Epithelial cell of prostate (primary cell): ENCODE measurements around the gene STYK1.
"Not testable (repeated sequence)": the region's sequence is repeated elsewhere in the genome, so short reads cannot be mapped to it uniquely, and the experiment has no call there.

Experiments used
- DNase-seq: peaks from one replicate; pipeline ENCODE4 v3.0.0-alpha.2; 2011; ENCODE audit warnings: low read depth, low spot score
- H3K27ac ChIP-seq: fragments of 450-650 bp; 2 replicates; pipeline ENCODE4 v1.5.1; 2017; ENCODE audit warnings: mild to moderate bottlenecking

STYK1 gene

GRCh38 chr12:10697156-10697555, 23.3 kb upstream of the STYK1 start:
- H3K27ac ChIP-seq = no peak overlapping the region
- no peak for DNase-seq

- DNase-seq = no peak
- no peak overlapping the region for H3K27ac ChIP-seq
Measured at GRCh38 chr12:10690906-10691305, 17.1 kb upstream of the STYK1 start.

- H3K27ac ChIP-seq = no peak overlapping the region
- DNase-seq = no peak
Measured at GRCh38 chr12:10689146-10689545, 15.3 kb upstream of the STYK1 start.

- H3K27ac ChIP-seq = no peak overlapping the region
- no peak for DNase-seq
Measured at GRCh38 chr12:10688042-10688441, 14.2 kb upstream of the STYK1 start.

- H3K27ac ChIP-seq = no peak overlapping the region
Measured at GRCh38 chr12:10672231-10672868, 1.5 kb downstream of the STYK1 start.

GRCh38 chr12:10669533-10669932, 4.3 kb downstream of the STYK1 start:
- DNase-seq = no peak
- H3K27ac ChIP-seq = no peak overlapping the region

More at GRCh38 chr12:10672231-10672868, 1.5 kb downstream of the STYK1 start:
- no peak for DNase-seq

- no peak overlapping the region for H3K27ac ChIP-seq
- no peak for DNase-seq
Measured at GRCh38 chr12:10668526-10668925, 5.3 kb downstream of the STYK1 start.

- no peak for DNase-seq
- no peak overlapping the region for H3K27ac ChIP-seq
Measured at GRCh38 chr12:10667581-10667980, 6.3 kb downstream of the STYK1 start.

GRCh38 chr12:10664499-10664898, 9.4 kb downstream of the STYK1 start:
- DNase-seq = no peak
- no peak overlapping the region for H3K27ac ChIP-seq

- no peak overlapping the region for H3K27ac ChIP-seq
- no peak for DNase-seq
Measured at GRCh38 chr12:10663869-10664268, 10.0 kb downstream of the STYK1 start.

GRCh38 chr12:10661338-10661737, 12.5 kb downstream of the STYK1 start:
- peak; percentile 57 for DNase-seq
- H3K27ac ChIP-seq = peak overlapping the region; percentile 38

GRCh38 chr12:10654003-10654402, 19.8 kb downstream of the STYK1 start:
- H3K27ac ChIP-seq = no peak overlapping the region

GRCh38 chr12:10652192-10652591, 21.7 kb downstream of the STYK1 start:
- no peak overlapping the region for H3K27ac ChIP-seq
- DNase-seq = no peak

More at GRCh38 chr12:10654003-10654402, 19.8 kb downstream of the STYK1 start:
- no peak for DNase-seq

- not testable (repeated sequence) for DNase-seq, H3K27ac ChIP-seq
Measured at GRCh38 chr12:10646576-10646975, 27.3 kb downstream of the STYK1 start.

- H3K27ac ChIP-seq = no peak overlapping the region
- no peak for DNase-seq
Measured at GRCh38 chr12:10645910-10646309, 27.9 kb downstream of the STYK1 start.

- H3K27ac ChIP-seq = peak overlapping the region; percentile 85
- DNase-seq = peak; percentile 44
Measured at GRCh38 chr12:10641735-10642500, 31.9 kb downstream of the STYK1 start.

GRCh38 chr12:10638728-10639127, 35.1 kb downstream of the STYK1 start:
- DNase-seq = no peak
- no peak overlapping the region for H3K27ac ChIP-seq

GRCh38 chr12:10636611-10637010, 37.2 kb downstream of the STYK1 start:
- no peak for DNase-seq
- peak overlapping the region; percentile 22 for H3K27ac ChIP-seq

- DNase-seq = no peak
- H3K27ac ChIP-seq = peak overlapping the region; percentile 22
Measured at GRCh38 chr12:10636124-10636523, 37.7 kb downstream of the STYK1 start.

GRCh38 chr12:10635306-10635705, 38.5 kb downstream of the STYK1 start:
- H3K27ac ChIP-seq = no peak overlapping the region
- no peak for DNase-seq

GRCh38 chr12:10634427-10634826, 39.4 kb downstream of the STYK1 start:
- no peak for DNase-seq
- H3K27ac ChIP-seq = peak overlapping the region; percentile 6

GRCh38 chr12:10633541-10633940, 40.3 kb downstream of the STYK1 start:
- no peak for DNase-seq
- H3K27ac ChIP-seq = no peak overlapping the region
